DND-41 (cell line): ENCODE data around the gene C17orf50.

Source experiments
- ATAC-seq: fragments of 200-7000 bp; cut with Tn5 transposase; 3 replicates; pipeline ENCODE4 v1.9.1; 2021; ENCODE audit warnings: low read depth; ENCODE audit not compliant: insufficient read depth
- DNase-seq: peaks from one replicate; pipeline ENCODE4 v3.0.0-alpha.2; 2020
- H2AFZ ChIP-seq: 2 replicates; pipeline ENCODE4 v1.6.0; 2012; ENCODE audit warnings: low read depth, low read length
- H3K27ac ChIP-seq: 2 replicates; pipeline ENCODE4 v1.5.1; 2012; ENCODE audit warnings: low read length, inconsistent platforms
- H3K27me3 ChIP-seq: fragments of 200-600 bp; sonication (generic); 2 replicates; pipeline ENCODE4 v1.6.0; 2012; ENCODE audit warnings: low read length, mild to moderate bottlenecking, inconsistent platforms; ENCODE audit not compliant: insufficient read depth, poor library complexity
- H3K36me3 ChIP-seq: 2 replicates; pipeline ENCODE4 v1.5.1; 2012; ENCODE audit warnings: low read length, inconsistent platforms; ENCODE audit not compliant: insufficient read depth
- H3K4me1 ChIP-seq: 2 replicates; pipeline ENCODE4 v1.5.1; 2012; ENCODE audit warnings: mild to moderate bottlenecking, low read length; ENCODE audit not compliant: insufficient read depth
- H3K4me2 ChIP-seq: 2 replicates; pipeline ENCODE4 v1.6.0; 2012; ENCODE audit warnings: mild to moderate bottlenecking, moderate library complexity, low read length, inconsistent platforms; ENCODE audit not compliant: insufficient read depth
- H3K4me3 ChIP-seq, 2 experiments: fragments of 200-600 bp in 1 of 2; shearing (Covaris generic) in 1 of 2; 2 replicates each; pipeline ENCODE4 v1.5.1; 2012 to 2016; ENCODE audit warnings: inconsistent platforms in 2 of 2, low read length in 2 of 2, mild to moderate bottlenecking in 2 of 2, low read depth in 1 of 2, moderate library complexity in 1 of 2
- H3K79me2 ChIP-seq: 2 replicates; pipeline ENCODE4 v1.6.0; 2012; ENCODE audit warnings: low read length, inconsistent platforms; ENCODE audit not compliant: insufficient read depth
- H3K9ac ChIP-seq: 2 replicates; pipeline ENCODE4 v1.6.0; 2012; ENCODE audit warnings: low read depth, mild to moderate bottlenecking, inconsistent platforms, low read length, moderate library complexity
- H3K9me3 ChIP-seq: 2 replicates; pipeline ENCODE4 v1.5.1; 2012; ENCODE audit warnings: low read length, moderate library complexity, mild to moderate bottlenecking, inconsistent platforms; ENCODE audit not compliant: insufficient read depth, severe bottlenecking
- H4K20me1 ChIP-seq: 2 replicates; pipeline ENCODE4 v1.6.0; 2012; ENCODE audit warnings: low read length; ENCODE audit not compliant: insufficient read depth
- EZH2 ChIP-seq: IDR thresholded peaks from 3 replicates; pipeline ENCODE4 v1.6.1; 2012; ENCODE audit warnings: borderline replicate concordance, low read depth, mild to moderate bottlenecking, moderate library complexity, low read length, inconsistent platforms; ENCODE audit not compliant: severe bottlenecking
- TF ChIP-seq, protein P1 (sequence below): IDR thresholded peaks from 2 replicates; pipeline ENCODE4 v1.5.1; 2012; ENCODE audit warnings: borderline replicate concordance, low read length, moderate library complexity, mild to moderate bottlenecking; ENCODE audit not compliant: poor library complexity, severe bottlenecking; ENCODE audit errors: extremely low read depth

C17orf50 gene

DNA sequence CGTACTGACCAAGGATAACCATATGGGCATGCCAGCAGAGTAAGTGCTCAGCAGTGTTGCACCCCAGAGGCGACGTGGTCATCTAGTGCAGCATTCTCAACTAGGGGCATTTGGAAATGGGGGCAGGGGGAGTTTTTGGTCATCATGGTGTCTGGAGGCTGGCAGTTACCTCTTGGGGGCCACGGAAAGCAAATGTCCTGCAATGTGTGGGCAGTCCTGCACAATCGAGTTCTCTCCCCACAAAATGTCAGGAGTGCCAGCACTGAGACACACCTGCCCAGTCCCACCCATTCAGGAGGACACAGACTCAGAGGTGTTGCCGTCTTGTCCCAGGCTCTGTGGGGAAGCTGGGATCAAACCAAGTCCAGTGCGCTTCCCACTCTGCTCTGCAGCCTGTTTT, 26.3 kb upstream of the C17orf50 start:
- no peaks in the 10 kb centered on the region for H3K79me2 ChIP-seq
- no peaks in the 10 kb centered on the region for H3K27me3 ChIP-seq
- no peak overlapping the region for H3K27ac ChIP-seq
- TF ChIP-seq, protein P1, sequence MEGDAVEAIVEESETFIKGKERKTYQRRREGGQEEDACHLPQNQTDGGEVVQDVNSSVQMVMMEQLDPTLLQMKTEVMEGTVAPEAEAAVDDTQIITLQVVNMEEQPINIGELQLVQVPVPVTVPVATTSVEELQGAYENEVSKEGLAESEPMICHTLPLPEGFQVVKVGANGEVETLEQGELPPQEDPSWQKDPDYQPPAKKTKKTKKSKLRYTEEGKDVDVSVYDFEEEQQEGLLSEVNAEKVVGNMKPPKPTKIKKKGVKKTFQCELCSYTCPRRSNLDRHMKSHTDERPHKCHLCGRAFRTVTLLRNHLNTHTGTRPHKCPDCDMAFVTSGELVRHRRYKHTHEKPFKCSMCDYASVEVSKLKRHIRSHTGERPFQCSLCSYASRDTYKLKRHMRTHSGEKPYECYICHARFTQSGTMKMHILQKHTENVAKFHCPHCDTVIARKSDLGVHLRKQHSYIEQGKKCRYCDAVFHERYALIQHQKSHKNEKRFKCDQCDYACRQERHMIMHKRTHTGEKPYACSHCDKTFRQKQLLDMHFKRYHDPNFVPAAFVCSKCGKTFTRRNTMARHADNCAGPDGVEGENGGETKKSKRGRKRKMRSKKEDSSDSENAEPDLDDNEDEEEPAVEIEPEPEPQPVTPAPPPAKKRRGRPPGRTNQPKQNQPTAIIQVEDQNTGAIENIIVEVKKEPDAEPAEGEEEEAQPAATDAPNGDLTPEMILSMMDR = no peak
- TF ChIP-seq EZH2 = no peak
- H3K9ac ChIP-seq = no peak overlapping the region
- H3K4me1 ChIP-seq = peaks cover 11% of the 10 kb centered on the region
- no peaks in the 10 kb centered on the region for H3K36me3 ChIP-seq
- ATAC-seq (no peak), DNase-seq (no peak)
- H2AFZ ChIP-seq = no peak overlapping the region
- no peaks in the 10 kb centered on the region for H4K20me1 ChIP-seq
- no peaks in the 10 kb centered on the region for H3K9me3 ChIP-seq
- no peak overlapping the region for H3K4me3 ChIP-seq
- H3K4me2 ChIP-seq = no peak overlapping the region

DNA sequence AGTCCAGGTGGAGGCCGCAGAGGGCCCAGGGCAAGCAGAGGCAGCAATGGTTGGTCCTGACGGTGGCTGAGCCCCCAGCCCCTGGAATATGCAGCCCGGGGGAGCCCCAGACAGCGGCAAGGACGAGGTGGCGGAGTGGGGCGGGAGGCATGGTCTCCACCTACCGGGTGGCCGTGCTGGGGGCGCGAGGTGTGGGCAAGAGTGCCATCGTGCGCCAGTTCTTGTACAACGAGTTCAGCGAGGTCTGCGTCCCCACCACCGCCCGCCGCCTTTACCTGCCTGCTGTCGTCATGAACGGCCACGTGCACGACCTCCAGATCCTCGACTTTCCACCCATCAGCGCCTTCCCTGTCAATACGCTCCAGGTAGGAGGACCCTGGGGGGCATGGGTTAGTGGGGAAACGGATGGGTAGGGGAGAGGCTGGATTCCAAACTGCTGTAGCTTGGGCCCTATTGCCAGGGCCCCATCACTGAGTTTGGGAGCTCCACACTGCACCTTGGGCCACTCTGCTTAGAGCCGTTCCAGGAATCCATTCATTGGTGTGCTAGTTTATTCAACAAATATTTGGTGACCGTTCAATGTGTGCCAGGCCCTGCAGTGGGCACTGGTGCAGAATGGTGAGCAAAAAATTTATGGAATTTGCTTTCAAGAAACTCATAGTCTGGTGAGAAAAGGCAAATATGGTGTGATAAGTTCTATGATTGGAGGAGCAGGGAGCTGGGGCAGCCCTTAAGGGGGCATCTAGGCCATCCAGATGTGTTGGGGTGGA, 25.5 kb upstream of the C17orf50 start:
- Histone ChIP-seq H3K27ac (no peak overlapping the region), H3K4me3 (no peak overlapping the region), H3K9me3 (no peaks in the 10 kb centered on the region), H4K20me1 (no peaks in the 10 kb centered on the region), H3K4me2 (no peak overlapping the region), H3K36me3 (no peaks in the 10 kb centered on the region), H3K27me3 (no peaks in the 10 kb centered on the region), H3K9ac (no peak overlapping the region), H3K79me2 (no peaks in the 10 kb centered on the region), H2AFZ (no peak overlapping the region), H3K4me1 (peaks cover 11% of the 10 kb centered on the region)
- DNase-seq = no peak
- TF ChIP-seq, protein P1 = no peak
- no peak for TF ChIP-seq EZH2
- no peak for ATAC-seq

DNA sequence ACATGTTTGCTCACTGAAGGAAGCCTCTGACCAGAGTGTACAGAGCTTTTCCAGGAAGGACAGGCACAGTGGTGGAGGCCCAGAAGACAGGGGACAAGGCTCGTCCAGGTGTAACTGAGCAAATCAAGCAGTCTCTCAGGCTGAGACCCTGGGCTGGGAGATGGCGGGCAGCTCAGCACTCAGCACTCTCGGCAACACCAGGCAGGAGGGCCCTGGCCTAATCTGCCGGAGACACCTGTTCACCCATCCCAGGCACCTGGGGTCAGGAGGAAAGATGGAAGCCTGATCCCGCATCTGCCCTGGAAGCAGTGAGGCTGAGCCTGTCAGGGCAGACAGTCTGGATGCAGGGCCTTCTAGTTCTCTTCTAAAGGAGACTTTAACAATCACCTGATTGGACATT, 24.5 kb upstream of the C17orf50 start:
- H3K4me2 ChIP-seq = no peak overlapping the region
- no peak overlapping the region for H3K4me3 ChIP-seq
- no peak overlapping the region for H3K27ac ChIP-seq
- H3K4me1 ChIP-seq = peaks cover 6% of the 10 kb centered on the region
- no peak for TF ChIP-seq EZH2
- TF ChIP-seq, protein P1 = no peak
- H3K9me3 ChIP-seq = no peaks in the 10 kb centered on the region
- no peaks in the 10 kb centered on the region for H3K27me3 ChIP-seq
- H3K79me2 ChIP-seq = no peaks in the 10 kb centered on the region
- no peaks in the 10 kb centered on the region for H4K20me1 ChIP-seq
- DNase-seq (no peak), ATAC-seq (no peak)
- no peak overlapping the region for H2AFZ ChIP-seq
- no peak overlapping the region for H3K9ac ChIP-seq
- H3K36me3 ChIP-seq = no peaks in the 10 kb centered on the region
